GM21390 (cell line): ENCODE results near the gene STKLD1.
"Not testable (repeated sequence)": the region's sequence is repeated elsewhere in the genome, so short reads cannot be mapped to it uniquely, and the experiment has no call there.

ENCODE experiments used
- ATAC-seq: cut with Tn5 transposase; IDR thresholded peaks from one replicate; pipeline ENCODE4 v1.9.1; 2021; ENCODE audit not compliant: unreplicated experiment

The STKLD1 gene

DNA sequence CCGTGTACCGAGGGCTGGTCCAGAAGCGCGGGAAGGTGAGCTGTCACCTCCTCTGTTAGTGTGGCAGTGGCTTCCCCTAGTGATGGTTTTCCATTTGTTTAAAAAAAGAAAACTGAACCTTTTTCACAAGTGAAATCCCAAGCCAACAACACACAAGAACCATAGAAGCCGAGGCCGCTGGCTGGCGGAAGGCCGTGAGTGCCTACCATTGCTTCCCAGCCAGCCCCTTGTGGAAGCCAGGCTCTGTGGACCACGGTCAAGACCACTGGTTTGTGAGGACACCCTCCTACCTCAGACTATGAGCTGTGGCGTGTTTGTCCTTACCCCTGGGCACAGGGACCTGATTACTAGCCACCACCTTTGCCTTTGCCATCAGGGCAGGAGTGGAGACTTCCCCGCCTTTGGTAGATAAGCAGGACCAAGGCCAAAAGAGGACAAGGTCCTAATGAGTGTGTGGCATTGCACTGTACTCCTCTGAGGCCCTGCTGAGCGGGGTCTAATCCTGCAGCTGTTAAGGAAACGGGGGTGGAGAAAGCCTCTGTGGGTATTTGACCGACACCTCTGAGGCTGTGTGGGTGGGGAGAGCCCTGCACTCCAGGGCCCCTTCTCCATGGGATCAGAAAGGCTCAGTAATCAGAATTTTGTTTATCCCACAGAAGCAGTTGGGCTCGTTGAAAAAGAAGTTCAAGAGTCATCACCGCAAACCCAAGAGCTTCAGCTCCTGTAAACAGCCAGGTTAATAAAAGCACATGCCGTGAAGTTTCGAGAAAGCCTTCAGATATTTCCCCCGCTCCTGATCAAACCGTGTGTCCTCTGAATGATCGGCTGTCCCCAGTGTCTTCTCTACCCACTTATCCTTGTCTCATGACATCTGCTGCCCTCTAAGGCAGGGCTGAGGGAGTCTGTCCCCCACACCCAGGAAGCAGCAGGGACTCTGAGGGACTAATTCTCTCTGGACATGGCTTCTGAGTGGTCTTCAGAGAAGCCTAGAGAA, 15.5 kb upstream of the STKLD1 start:
- ATAC-seq, result no peak

DNA sequence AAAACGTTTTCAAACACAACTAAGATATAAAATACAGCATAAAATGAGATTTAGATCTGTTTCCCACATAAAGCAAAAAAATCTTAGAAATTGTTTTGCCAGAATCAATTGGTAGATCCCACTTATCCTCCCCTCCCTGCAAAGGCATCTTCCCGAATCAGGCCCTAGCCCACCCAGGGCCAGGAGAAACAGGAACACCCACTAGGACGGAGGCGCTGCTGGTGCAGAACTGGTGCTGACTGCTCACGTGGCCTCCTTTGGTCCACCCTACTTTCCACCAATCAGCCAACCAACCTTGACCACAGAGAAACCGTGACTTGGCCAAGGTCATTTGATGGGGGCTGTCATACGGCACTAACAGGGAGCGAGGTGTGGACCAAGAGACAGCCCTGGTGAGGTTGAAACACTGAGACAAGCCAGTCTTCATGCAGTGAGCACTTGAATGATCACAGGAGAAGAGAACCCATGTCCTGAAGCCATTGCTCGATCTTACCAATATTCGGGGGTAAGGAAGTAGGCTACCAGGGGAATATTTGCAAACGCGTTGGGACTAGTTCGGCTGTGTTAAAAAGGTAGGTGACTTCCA, 14.6 kb upstream of the STKLD1 start:
- ATAC-seq, result no peak

- no peak for ATAC-seq
Measured at GRCh38 chr9:133362359-133363044, 13.7 kb upstream of the STKLD1 start.

DNA sequence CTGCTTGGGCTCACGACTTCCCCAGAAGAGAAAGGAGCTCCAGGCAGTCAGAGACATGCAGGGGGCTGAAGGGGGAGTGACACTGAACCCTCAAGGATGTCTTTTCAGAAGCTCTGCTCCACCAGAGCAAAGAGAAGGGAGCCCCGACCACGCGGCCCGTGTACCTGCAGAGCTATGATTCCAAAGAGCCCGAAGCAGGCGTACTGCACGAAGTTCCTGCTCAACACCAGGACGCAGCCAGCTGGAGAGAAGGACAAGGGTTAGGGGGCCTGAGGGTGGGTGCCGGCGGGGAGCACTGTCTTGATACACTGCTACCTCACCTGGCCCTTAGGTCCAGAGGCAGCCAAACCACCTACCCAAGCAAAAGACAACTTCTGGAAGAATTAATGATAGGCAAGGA, 9.7 kb upstream of the STKLD1 start:
- no peak for ATAC-seq

DNA sequence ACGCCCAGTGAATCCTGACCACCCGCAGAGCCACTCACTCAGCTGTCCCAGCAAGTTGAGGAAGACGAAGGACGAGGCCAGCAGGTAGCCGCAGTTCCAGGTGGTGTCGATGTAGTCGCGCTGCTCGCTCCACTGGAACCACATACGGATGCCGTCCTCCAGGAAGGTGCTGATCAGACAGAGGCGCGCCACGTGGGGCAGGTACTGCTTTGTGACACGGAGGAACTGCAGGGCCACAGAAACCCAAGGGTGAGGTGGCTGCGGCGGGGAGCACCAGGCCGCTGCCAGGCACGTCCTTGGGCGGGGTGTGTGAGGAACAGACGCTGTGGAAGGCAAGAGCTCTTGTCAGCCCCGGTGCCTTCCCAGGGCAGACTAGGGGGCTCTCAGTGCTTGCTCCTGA, 8.9 kb upstream of the STKLD1 start:
- ATAC-seq, result no peak

GRCh38 chr9:133367778-133368177, 8.4 kb upstream of the STKLD1 start:
- ATAC-seq, result no peak

- no peak for ATAC-seq
Measured at GRCh38 chr9:133368249-133368881, 7.8 kb upstream of the STKLD1 start.

DNA sequence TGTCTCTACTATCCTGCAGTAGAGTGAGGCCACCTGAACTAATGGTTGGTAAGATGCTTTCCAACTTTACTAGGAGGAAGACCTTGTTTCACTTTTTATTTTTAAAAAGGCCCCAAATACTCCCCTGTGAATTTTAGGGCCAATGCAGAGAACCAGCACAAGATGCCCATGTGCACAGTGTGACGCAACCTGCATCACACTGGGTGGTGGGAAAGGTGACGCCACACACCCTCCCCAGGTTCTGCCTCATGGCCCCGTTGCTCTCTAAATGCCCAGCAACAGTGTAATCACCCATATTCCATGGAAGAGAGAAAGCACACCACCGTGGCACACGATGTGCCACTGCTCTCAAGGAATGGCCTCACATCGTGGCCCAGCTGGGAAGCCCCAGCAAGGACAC, 6.7 kb upstream of the STKLD1 start:
- ATAC-seq, result no peak

DNA sequence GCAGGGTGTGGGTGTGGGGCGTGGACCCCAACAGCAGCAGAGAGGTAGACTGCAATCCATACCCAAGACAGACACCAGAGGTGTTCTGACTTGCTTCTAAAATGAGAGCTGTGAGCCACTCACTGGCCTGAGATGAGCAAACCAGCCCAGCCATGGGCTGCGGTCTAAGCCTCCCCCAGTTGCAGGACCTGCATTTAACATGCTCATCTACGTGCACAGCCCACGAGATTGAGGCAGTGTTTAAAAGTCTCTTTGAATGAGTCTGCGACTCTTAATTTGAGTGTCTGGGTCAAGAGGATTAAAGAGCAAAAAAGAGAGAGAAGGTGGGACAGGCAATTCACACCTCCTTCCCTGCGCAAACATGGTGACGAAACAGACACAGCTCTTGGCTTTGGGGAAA, 6.2 kb upstream of the STKLD1 start:
- no peak for ATAC-seq

DNA sequence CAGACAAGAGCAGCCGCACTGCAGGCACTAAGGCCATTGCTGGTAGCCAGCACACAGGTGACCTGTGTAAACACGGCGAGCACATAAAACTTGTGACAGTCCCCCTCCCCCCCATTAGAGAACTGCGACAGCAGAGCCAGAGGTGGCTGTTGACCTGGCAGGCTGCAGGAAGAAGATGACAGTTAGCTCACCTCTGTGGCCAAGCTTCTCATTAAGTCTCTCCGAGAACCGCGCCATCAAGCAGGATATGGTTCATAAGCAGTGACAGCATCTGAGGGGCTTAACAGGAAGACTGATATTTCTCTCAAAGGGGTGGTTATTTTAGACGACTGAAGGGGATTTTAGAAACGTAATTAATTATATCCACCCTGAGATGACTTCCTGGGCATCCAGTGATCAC, 5.5 kb upstream of the STKLD1 start:
- no peak for ATAC-seq

GRCh38 chr9:133371261-133371711, 4.9 kb upstream of the STKLD1 start:
- ATAC-seq, result no peak

DNA sequence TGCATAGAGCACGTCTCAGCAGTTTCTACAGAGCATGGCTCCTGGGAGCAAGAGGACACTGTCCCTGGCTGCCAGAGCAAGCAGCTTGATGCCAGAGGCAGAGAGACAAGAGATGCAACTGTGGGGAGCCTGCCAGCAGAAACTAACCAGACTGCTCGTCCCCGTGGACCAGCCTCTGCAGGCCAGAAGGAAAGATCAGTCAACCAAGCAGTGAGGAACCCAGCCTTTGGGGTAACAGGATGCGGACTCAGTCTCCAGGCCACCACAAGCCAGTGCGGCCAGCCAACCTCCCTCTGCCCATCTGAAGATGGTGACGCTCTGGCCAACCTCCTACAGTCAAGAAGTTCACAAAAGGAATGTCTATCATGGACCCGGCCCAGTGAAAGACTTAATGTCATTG, 4.0 kb upstream of the STKLD1 start:
- no peak for ATAC-seq

GRCh38 chr9:133374612-133375115, 1.5 kb upstream of the STKLD1 start:
- ATAC-seq, result no peak

DNA sequence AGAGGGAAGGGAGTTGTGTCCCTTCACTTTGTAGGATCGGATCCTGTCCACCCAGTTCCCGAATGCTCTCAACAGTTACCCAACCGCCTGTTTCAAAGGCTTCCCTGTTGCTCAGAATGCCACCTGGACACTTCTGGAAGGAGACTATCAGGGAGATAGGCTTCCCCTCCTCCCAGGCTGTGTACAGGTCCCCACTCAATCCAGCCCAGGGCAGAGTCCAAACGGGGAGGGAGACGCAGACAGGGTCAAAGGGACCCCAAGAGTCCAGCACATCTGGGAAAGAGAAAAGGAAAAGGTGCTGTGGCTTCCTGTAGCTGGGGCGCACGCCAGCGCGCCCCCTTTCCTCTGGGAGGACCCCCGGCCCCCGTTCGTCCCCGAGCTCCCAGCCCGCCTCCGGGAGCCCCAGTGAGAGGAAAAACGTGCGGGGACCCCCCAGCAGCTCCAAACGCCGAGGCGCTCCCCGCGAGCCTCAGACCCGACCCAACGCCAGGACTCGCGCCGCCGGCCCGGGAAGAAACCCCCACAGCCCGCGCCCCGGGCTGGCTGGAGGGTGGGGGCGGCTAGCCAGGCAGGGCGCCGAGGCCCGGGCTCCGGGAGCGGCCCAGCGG, 946 bp upstream of the STKLD1 start:
- ATAC-seq, result peak; percentile 27

GRCh38 chr9:133377280-133377679, 1.1 kb downstream of the STKLD1 start:
- not testable (repeated sequence) for ATAC-seq

GRCh38 chr9:133377721-133378216, 1.6 kb downstream of the STKLD1 start:
- no peak for ATAC-seq

- ATAC-seq, result no peak
Measured at GRCh38 chr9:133378408-133378962, 2.3 kb downstream of the STKLD1 start.

DNA sequence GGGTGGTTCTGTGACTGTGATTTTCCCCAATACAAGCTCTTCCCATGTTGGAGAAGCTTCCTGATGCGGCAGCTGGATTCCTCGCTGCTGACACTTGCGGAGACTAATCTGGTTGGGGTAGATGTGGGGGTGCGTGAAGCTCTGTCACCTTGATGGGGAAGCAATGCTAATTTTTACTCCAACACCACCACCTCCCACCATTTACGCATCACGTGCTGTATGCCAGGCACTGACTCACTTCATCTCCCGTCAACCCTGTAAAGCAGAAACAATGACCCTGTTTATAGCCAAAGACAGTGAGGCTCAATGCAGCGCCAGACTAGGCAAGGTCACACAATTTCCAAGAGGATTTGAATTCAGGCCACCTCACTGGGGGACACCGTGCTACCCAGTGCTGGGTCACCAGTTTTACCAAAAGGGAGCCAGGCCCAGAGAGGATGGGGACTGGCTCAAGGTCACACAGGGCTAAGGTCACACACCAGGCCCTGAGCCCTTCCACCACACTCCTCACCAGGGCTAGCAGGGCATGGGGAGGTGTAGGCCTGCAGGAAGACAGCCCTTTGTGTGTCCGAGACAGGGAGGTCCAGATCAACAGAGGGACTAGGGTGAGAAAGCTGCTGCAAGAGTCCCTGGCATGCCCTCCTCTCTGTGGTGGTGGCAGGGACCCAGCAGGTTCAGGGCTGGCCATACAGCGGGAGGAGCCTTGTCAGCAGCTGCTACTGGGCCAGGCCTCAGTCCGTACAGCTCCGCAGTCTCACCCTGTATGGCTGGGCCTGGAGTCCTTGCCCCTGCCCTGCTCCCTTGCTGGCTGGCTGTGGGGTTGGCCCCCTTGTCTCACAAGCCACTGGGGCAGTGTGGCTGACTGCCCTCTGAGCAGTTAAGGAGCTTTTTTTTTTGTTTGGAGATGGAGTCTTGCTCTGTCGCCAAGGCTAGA, 3.3 kb downstream of the STKLD1 start:
- ATAC-seq, result no peak

- no peak for ATAC-seq
Measured at GRCh38 chr9:133380734-133381133, 4.6 kb downstream of the STKLD1 start.
